ENCODE results near the gene THAP4. TPM values are rescaled to one million over a fixed set of nuclear protein-coding genes. Genes with fewer than 3 reads are reported as not detected.

The THAP4 gene
- polyA plus RNA-seq, 3 donors, result 15.1 to 25.9 (median 16.3) TPM

- peaks cover 3% of the 10 kb centered on the region for H4K20me1 ChIP-seq (ENCODE audit: insufficient read depth, low read length)
- peaks cover 0 to 1% (median 0%) of the 10 kb centered on the region in 7 donors for H3K9me3 Mint-ChIP-seq
- no peak overlapping the region for H3K4me2 ChIP-seq (replicated peaks; ENCODE audit: extremely low read depth, low read length, poor library complexity, severe bottlenecking)
- no peaks in the 10 kb centered on the region for H3K27me3 ChIP-seq (ENCODE audit: control insufficient read depth in 2 of 2, insufficient read depth in 2 of 2, low read length in 2 of 2)
- 92% methylated on average over 2 of the region's 5 CpGs for WGBS (ENCODE audit: insufficient coverage)
- H3K27ac Mint-ChIP-seq, result peak overlapping the region in 1 of 7 donors; percentile 15
- intact Hi-C loops (cut with micrococcal nuclease), result no loop called here
- H3K4me3 ChIP-seq (replicated peaks in 1 of 3; ENCODE audit: low read depth in 2 of 3, low read length in 3 of 3), result no peak overlapping the region
- H3K4me1 Mint-ChIP-seq, result no peaks in the 10 kb centered on the region
- TF ChIP-seq CTCF (IDR thresholded peaks at IDR 0.05), result no peak
- H3K9me3 ChIP-seq (replicated peaks in 1 of 2; ENCODE audit: control insufficient read depth in 1 of 2, insufficient read depth in 1 of 2, low read length in 2 of 2), result no peaks in the 10 kb centered on the region
- peaks cover 0 to 3% (median 1%) of the 10 kb centered on the region in 3 donors for H3K27me3 Mint-ChIP-seq (ENCODE audit: low read depth in 3 of 3)
- no peak overlapping the region for H2AFZ ChIP-seq (ENCODE audit: insufficient read depth, low read depth, low read length, poor library complexity, severe bottlenecking)
- no peaks in the 10 kb centered on the region for H3K4me1 ChIP-seq (ENCODE audit: control insufficient read depth in 1 of 2, insufficient read depth in 2 of 2, low read length in 2 of 2)
- H3K79me2 ChIP-seq (ENCODE audit: insufficient read depth, low read length), result no peaks in the 10 kb centered on the region
- no peak overlapping the region for H3K27ac ChIP-seq (ENCODE audit: low read depth in 1 of 2, low read length in 2 of 2)
- H3K36me3 Mint-ChIP-seq, result peaks cover 76 to 95% of the 10 kb centered on the region in 2 donors
- no peak overlapping the region for H3K9ac ChIP-seq (ENCODE audit: insufficient read depth, low read length, poor library complexity, severe bottlenecking)
- H3K4me3 Mint-ChIP-seq, result no peak overlapping the region
- peaks cover 57 to 89% of the 10 kb centered on the region in 2 donors for H3K36me3 ChIP-seq (replicated peaks in 1 of 2; ENCODE audit: control insufficient read depth in 1 of 2, insufficient read depth in 2 of 2, low read length in 2 of 2)
- no peak for DNase-seq
Measured at GRCh38 chr2:241603686-241604085, 33.3 kb downstream of the THAP4 start.

GRCh38 chr2:241602720-241603119, 34.2 kb downstream of the THAP4 start:
- intact Hi-C loops (cut with micrococcal nuclease), result no loop called here
- peaks cover 75 to 96% of the 10 kb centered on the region in 2 donors for H3K36me3 Mint-ChIP-seq

More at GRCh38 chr2:241602720-241603119, 34.2 kb downstream of the THAP4 start:
- H2AFZ ChIP-seq (ENCODE audit: insufficient read depth, low read depth, low read length, poor library complexity, severe bottlenecking), result no peak overlapping the region
- H3K9me3 ChIP-seq (replicated peaks in 1 of 2; ENCODE audit: control insufficient read depth in 1 of 2, insufficient read depth in 1 of 2, low read length in 2 of 2), result no peaks in the 10 kb centered on the region
- H3K27me3 ChIP-seq (ENCODE audit: control insufficient read depth in 2 of 2, insufficient read depth in 2 of 2, low read length in 2 of 2), result no peaks in the 10 kb centered on the region
- no peak overlapping the region for H3K27ac ChIP-seq (ENCODE audit: low read depth in 1 of 2, low read length in 2 of 2)
- H4K20me1 ChIP-seq (ENCODE audit: insufficient read depth, low read length), result no peaks in the 10 kb centered on the region
- H3K4me1 ChIP-seq (ENCODE audit: control insufficient read depth in 1 of 2, insufficient read depth in 2 of 2, low read length in 2 of 2), result no peaks in the 10 kb centered on the region
- Mint-ChIP-seq H3K9me3 (peaks cover 0 to 1% (median 0%) of the 10 kb centered on the region in 7 donors), H3K27me3 (ENCODE audit: low read depth in 3 of 3) (peaks cover 0 to 2% (median 1%) of the 10 kb centered on the region in 3 donors), H3K4me1 (no peaks in the 10 kb centered on the region), H3K27ac (peak overlapping the region in 1 of 7 donors; percentile 35), H3K4me3 (no peak overlapping the region)
- no peak overlapping the region for H3K4me2 ChIP-seq (replicated peaks; ENCODE audit: extremely low read depth, low read length, poor library complexity, severe bottlenecking)
- H3K4me3 ChIP-seq (replicated peaks in 1 of 3; ENCODE audit: low read depth in 2 of 3, low read length in 3 of 3), result no peak overlapping the region
- no peak for DNase-seq
- peaks cover 60 to 89% of the 10 kb centered on the region in 2 donors for H3K36me3 ChIP-seq (replicated peaks in 1 of 2; ENCODE audit: control insufficient read depth in 1 of 2, insufficient read depth in 2 of 2, low read length in 2 of 2)
- over 99% methylated on average over 15 of the region's 17 CpGs for WGBS (ENCODE audit: insufficient coverage)
- no peak for TF ChIP-seq CTCF (IDR thresholded peaks at IDR 0.05)
- H3K9ac ChIP-seq (ENCODE audit: insufficient read depth, low read length, poor library complexity, severe bottlenecking), result no peak overlapping the region
- H3K79me2 ChIP-seq (ENCODE audit: insufficient read depth, low read length), result no peaks in the 10 kb centered on the region

All from CD14-positive monocyte (primary cell).